HG02970 (cell line): ENCODE results near the gene ETV3L.
"Not testable (repeated sequence)": the region's sequence is repeated elsewhere in the genome, so short reads cannot be mapped to it uniquely, and the experiment has no call there.

Experiments used
- ATAC-seq: cut with Tn5 transposase; IDR thresholded peaks from one replicate; pipeline ENCODE4 v1.9.1; 2021; ENCODE audit warnings: mild to moderate bottlenecking, moderate library complexity, moderate number of reproducible peaks; ENCODE audit not compliant: unreplicated experiment, low FRiP score

The ETV3L gene

DNA sequence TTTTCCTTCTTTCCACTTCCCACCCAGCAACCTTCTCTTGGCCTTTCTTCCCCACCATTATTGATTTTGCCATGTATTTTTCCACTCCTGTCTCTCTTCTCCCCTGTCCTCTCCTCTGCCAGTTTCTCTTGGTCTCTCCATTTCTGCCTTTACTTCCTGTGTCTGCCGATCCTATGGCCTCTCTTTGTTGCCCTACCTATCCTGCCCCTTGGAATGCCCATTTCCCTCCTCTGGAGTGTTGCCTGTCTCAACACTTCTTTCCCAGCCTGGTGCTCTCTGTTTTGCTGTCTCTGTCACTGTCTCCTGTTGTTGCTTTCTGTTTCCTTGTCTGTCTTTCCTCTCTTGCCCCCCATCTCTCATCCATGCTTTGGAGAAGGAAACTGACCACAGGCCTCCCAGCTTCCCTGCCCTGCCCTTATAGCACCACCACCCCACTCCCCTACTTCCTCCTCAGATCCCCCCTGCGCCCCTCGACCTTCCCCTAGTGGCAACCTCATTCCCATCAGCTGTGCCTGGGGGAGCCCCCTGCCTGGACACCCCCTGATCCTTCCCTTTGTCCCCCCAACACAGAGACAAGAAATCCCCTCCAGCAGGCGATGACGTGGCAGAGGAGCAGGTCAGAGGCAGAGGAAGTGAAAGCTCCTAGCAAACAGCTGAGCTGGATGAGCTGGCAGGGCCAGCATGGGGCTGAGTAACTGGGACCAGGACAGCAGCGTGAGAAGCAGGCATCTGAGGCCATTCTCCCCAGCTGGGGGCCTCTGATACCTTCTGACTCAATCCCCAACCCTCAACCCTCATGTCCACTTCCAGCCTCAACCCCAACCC lies 6.6 kb upstream of the ETV3L start:
- no peak for ATAC-seq

DNA sequence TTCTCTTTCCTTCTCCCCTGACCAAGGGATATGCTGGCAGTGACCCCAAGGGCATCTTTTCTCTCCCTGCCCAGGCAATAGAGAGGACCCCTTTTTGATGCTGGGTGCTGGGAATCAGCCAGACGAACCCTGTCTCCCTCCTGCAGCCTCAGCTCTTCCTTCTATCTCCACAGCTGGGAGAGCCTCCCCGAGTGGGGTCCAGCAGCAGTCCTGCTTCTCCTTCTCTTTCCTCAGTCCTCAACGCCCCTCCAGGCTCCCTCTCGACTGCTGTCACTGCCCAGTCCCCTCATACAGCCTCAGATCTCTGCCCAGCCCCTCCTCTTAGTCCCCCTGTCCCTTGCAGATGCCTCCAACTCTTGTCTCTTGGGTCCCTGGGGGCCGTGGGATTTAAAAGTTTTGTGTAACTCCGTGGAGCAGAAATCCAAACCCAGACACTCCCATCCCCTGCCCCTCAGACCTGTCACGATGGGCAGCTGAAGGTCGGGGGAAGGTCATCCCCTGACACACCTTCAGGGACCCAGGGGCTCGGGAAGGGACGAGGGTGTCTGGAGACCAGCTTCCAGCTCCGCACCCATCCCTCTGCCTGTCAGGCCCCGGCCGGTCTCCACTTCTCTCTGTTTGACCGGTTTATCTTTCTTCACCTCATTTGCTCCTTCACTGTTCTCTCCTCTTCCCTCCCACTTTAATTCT lies 5.8 kb upstream of the ETV3L start:
- ATAC-seq, result no peak

DNA sequence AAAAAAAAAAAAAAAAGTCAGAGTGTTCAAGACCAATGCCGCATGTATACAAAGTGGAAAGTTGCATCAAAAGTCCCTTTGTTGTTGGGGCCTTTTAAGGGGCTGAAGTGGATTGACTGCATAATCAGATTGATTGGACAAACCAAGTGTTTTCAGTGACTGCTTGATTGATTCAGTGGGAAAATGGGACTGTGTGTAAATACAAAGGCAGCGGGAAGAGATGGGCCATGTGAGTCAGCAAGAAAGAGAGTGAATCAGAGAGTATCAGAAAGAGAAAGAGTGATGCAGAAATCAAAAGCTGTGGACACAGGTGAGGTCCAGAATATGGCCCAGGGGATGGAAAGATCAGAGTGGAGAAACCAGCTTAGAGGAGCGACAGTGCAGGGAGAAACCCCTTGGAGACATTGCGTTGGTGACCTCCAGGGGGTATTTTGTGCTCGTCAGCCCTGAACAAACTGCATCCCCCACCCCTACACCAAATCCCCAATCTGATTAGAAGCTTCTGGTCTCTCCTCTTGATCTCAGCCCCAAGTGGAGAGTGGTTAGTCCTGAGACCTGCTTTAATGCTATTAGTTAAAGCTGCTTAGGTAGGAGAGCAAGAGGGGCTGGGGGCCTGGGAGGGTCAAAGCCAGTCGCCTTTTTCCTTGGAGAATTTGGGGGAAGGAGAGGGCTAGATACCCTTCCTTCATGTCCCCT lies 5.1 kb upstream of the ETV3L start:
- no peak for ATAC-seq

DNA sequence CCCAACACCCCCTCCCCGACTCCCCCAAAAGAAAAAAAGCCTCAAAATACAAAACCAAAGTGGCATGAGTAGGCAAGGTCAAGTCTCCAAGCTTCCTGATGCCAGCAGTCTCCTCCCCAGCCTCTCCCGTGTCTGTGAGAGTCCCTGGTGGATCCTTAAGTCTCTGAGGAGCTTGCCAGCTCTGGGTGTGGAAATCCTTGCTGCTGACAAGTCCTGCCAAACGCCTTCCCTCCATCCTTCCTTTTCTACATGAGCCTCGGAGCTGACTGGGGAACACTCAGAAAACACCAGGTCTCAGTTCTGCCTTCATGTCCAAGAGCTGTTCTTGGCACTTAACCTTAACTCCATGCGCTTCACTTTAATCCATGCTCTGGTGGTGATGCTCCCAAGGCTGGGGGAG lies 3.7 kb upstream of the ETV3L start:
- no peak for ATAC-seq

DNA sequence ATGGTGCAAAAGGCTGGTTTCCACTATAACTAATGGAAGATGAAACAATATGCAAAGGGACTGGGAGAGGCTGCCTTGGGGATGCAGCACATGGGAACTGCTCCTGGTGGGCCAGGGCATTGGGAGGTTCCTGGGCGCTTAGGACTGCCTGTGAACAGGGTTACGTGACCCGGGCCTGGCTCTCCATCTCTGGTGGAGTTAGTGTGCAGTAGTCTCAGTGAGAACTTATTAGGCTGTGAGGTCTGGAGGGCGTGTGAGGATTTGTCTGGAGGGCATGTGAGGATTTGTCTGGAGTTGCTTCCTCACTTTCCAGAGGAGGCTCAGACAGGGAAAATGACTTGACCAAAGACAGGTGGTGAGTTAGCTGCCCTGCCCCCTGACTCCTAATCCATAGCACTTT lies 1.5 kb upstream of the ETV3L start:
- no peak for ATAC-seq

DNA sequence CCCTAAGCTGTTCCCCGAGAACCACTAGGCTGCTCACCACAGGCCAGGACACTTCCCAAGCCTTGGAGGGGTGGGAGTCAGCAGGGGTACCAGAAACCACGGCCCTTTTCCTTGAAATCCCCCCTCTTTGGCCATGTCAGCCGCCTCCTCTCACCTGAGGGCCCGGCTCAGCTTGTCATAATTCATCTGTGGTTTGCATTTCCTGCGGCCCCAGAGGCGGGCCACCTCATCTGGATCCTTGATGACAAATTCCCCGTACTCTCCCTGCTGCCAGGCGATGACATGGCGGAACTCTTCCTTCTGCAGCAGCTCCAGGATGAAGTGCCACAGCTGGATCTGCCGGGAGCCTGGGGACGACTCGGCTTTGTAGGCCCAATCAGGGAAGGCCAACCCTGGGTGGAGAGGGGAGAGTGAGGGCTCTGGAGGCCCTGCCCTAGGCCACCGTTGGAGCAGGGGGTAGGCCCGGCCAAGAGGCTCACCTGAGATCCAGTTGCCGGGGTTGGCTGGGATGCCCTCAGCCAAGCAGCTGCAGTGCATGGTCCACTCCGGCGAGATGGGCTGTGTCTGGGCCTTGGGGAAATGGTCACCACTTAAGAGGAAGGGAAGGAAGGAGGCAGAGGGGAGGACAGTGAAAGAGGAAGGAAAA lies 498 bp downstream of the ETV3L start:
- not testable (repeated sequence) for ATAC-seq

DNA sequence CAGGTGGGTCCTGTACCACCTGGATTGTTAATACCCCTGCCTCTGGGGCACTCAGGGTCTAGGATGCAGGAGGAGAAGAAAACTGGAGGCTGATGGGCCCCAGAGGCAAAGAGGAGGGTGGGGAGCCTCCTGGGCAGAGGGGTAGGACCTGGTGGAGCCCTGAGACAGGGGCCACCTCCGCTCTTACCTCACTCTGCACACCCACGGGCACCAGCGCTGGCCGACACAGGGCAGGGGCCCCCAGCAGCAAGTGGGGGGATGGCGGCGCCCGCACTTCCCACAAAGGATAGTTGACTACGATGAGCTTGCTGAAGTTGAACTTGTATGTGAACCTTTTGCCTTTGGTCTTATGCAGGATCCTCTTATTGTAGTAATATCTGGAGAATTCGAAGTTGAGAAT lies 1.1 kb downstream of the ETV3L start:
- no peak for ATAC-seq

DNA sequence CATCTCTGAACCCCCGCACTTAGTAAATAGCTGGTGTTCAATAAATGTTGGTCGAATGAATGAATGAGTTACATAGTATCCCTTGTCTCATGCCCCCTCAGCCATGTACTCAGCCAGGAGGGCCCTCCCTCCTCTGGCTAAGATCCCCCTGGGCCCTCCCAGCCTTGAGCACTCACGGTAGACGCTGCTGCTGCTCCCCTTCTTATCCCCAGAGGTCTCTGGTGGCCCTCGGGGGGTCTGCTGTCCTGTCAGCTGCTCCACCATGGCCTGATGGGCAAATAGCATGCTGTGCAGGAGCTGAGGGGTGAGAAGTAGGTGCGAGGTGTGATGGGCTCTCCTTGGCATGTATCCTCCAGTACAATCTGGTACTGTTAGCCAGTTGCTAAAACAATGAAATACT lies 1.9 kb downstream of the ETV3L start:
- no peak for ATAC-seq

DNA sequence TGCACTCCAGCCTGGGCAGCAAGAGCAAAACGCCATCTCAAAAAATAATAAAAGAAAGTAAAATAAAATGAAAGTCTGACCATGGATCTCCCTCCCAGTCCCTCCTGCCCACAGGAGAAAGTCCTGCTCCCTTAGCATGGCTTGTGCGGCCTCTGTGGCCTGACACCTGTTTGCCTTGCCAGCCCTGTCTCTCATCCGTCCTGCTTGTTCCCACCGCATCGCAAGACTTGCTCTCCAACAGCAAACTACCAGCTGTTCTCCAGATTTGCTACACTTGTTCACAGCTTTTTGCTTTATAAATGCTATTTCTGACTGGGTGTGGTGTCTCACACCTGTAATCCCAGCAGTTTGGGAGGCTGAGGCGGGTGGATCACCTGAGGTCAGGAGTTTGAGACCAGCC lies 2.7 kb downstream of the ETV3L start:
- no peak for ATAC-seq

DNA sequence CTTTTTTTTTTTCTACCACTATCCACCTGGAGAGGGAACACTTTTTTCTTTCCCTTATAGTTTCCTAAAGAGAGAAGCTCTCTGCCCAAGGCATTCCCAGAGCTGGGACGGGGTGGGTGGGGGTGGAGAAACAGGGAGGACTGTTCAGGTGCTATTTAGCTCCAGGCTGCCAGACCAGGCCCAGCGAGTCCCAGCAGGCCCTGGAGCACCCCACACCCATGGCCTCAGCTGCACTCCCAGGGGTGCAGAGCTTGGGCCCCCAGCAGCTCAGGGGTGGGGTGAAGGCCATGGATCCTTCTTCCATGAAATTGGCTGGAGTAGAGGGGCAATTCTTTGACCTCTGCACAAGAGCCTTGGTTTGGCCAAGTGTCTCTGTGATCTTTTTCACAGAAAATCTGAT lies 4.1 kb downstream of the ETV3L start:
- no peak for ATAC-seq

DNA sequence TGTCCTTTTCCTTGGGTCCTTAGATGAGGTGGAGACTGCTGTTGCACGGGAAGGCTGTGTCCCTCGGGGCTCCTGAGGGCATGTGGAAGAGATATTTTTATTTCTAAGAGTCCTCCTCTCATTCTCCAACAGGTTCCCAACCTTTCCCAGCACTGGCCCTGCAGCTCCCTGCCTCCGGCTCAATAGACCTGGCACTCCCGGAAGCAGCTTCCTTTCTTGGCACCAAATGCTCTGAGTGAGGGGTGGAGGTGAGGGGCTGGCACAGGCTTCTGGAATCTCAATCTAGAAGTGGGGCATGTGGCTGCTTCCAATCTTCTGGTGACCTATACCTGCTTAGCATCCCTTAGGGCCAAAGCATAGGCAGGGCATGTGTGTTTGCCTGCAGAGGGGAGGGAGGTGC lies 4.5 kb downstream of the ETV3L start:
- ATAC-seq, result no peak

DNA sequence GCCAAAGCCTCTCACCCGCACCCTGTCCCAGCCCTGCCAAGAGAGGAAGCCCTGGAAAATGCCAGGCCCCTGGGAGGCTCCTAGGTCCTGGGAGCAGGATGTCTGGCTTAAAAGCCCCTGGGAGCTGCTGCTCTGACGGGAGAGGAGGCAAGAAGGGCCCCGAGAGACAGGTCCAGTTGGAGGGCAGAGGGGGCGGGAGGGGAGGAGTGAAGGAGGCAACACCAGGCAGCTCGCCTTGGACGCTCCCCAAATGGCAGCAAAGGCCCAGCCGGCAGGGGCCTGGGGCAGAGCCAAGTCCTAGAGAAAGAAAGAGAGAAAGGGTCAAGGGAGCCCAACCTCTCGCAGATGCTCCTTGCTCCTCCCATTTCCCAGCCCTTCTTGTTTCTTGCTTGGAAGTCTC lies 6.8 kb downstream of the ETV3L start:
- no peak for ATAC-seq

DNA sequence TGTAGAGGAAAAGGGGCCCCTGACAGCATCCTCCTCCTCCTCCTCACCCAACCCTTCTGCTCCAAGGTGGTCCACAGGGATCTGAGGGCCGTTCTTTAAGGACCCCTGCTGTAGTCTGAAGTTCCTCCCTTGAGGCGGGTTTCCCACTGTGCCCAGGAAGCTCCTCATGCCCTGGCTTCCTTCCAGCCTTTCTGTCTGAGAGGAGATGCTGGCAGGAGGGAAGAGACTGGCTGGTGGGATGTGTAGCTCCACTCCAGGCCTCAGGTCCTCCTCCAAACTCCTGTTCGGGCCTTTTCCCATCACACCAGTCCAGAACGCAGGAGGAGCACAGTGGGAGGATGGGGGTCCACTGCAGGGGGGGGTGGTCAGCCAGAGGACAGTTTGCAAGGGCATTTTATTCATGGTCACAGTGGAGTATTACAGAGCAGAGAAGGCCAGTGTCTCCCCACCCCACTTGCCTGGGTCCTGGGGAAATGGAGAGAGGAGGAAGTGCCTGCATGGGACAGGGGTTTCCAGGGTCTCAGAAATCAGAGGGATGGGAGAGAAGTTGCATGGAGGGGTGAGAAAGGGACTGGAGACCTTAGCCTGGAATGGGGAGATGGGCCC lies 7.8 kb downstream of the ETV3L start:
- no peak for ATAC-seq

DNA sequence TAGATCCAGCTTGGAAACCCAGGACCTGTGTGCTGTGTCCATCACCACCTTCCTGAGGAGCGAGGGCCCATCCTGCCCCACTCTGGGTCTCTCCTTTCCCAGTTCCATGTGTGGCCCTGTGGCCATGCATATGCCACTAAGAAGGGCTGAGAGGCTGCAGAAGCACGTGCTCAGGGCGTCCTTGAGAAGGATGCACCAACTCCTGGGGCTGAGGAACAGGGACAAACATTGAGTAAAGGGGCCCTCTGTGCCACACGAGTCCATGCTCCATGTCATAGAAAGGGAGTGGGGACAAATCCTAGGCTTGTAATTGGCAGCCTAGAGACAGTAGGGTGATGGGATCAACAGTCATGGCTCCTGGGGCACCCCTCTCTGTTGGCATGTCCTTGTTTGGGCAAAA lies 8.4 kb downstream of the ETV3L start:
- no peak for ATAC-seq

DNA sequence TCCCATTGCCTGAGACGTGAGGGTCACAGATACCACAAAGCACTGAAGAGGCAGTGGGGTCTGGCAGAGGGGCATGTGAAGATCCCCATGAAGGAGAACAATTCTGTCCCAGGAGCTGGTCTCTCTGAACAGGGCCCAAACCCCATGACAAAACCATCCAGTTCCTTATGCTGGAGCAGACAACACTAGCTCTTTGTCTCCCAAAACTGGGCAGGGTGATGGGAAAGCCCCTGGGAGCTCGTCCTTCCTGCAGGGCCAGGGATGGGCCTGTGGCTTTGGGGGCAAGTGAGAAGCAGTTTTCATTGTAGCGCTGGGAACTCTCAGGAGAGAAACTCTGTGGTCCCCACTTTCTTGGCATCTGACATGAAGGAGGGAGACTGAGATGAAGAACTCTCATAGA lies 8.8 kb downstream of the ETV3L start:
- ATAC-seq, result no peak

DNA sequence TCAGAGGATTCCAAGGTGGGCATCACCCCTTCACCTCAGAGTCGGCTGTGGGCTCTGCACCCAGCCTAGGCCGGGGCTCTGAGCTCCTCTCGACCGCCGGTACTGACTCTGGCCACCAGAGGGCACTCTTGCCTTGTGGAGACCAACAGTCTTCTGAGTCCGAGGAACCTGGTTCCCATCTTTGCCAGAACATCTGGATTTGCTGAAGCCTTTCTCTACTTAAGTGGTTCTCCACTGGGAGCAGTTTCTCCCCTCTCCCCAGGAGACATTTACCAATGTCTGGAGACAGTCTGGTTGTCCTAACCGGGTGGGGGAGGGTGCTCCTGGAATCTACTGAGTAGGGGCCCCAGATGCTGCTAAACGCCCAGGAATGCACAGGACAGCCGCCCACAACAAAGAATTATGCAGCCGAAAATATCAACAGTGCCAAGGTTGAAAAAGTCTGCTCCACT lies 9.4 kb downstream of the ETV3L start:
- ATAC-seq, result no peak

DNA sequence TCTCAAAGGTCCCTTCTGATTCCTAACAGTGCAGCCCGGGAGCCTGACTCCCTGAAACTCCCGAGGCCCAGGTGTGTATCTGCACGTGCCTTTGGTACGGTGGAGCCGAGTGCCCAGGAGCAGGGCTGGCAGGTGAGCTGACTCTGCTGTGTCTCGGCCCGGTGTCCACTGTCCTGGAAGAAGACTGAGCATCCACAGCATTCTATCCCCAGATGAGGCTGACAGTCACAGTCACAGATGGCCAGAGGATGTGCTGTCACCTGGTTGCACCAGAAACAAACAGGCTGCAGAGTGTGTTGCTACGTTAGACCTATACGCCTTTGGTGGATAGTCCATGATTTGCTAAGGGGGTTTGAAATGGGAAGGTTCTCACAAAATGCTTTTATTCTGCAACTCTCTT lies 9.8 kb downstream of the ETV3L start:
- no peak for ATAC-seq

DNA sequence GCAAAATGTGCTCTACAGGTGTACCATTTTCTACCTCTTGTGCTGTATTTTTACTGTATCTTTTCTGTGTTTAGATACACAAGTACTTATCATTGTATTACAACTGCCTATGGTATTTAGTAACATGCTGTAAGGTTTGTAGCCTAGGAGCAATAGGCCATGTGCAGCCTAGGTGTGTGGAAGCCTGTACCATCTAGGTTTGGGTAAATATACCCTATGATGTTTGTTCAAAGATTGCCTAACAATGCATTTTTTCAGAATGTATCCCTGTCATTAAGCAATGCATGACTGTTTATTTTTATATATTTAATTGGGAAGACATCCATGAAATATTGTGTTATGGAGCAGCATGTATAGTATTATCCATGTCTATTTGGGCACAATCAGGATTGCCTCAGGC lies 11.0 kb downstream of the ETV3L start:
- no peak for ATAC-seq

DNA sequence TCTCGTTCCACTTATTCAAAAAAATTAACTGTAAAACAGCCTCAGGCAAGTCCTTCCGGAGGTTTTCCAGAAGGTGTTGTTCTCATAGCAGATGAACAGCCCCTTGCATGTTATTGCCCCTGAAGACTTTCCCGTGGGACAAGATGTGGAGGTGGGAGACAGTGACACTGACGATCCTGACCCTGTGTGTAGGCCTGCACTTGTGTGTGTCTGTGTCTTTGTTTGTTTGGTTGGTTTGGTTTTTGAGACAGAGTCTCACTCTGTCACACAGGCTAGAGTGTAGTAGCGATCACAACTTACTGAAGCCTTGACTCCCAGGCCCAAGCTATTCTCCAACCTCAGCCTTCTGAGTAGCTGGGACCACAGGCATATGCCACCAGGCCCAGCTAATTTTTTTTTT lies 12.6 kb downstream of the ETV3L start:
- ATAC-seq, result no peak

DNA sequence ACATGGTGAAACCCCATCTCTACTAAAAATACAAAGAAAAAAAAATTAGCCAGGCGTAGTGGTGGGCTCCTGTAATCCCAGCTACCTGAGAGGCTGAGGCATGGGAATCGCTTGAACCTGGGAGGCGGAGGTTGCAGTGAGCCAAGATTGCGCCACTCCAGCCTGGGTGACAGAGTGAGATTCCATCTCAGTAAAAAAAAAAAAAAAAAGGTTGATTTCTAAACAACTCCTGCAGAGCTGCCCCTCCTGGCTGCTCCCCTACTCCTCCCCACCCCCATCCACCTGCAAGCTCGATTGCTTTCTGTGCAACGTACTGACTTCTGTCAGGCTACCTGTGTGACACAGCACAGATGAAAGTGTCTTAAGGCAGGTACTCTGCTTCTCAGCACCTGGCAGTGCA lies 13.3 kb downstream of the ETV3L start:
- ATAC-seq, result no peak

DNA sequence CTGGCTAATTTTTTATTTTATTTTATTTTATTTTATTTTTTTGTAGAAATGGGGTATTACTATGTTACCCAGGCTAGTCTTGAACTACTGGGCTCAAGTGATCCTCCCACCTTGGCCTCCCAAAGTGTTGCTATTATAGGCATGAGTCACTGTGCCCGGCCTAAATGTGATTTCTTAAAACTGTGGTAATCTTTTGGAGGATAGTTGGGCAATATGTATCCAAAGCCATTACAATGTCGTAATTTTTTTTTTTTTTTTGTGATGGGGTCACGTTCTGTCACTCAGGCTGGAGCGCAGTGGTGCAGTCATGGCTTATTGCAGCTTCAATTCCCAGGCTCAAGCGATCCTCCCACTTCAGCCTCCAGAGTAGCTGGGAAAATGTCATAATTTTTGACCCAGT lies 14.2 kb downstream of the ETV3L start:
- no peak for ATAC-seq
